GM03348 (cell line): ENCODE results near the gene GARNL3.

Source experiments
- DNase-seq: peaks from one replicate; pipeline ENCODE4 v3.0.0; 2012; ENCODE audit warnings: low spot score

The GARNL3 gene

DNA sequence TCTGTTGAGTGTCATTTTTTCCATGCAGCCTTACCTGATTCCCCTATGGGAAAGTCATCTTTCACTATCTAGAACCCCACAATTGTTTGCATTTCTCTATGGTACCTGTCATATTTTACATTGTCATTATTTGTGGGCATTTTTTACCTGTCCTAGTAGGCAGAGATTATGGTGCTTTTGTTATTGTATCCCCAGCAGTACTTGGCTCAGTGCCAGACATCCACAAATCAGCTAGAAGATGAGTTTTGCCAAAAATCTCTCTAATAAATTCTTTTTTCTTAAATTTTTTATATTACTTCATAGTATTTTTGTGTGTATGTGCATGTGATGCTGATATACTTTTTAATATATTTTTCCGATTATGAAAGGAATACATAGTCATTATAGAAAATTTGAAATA is 13.2 kb downstream of the GARNL3 start:
- no peak for DNase-seq

DNA sequence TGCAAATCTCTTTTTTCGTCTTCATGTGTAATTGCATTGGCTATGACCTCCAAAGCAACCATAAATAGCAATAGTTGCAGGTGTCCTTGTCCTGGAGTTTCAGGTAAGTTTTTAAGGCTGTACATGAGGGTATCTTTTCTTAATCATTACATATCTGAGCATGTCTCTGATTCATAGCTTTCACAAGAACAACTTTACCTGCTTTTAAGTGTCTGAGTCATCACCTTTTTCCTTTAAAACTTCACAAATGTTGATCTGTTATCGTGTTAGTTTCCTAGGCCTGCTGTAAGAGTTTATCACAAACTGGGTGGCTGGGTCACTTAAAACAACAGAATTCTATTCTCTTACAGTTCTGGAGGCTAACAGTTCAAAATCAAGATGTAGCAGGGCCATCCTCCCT is 13.8 kb downstream of the GARNL3 start:
- DNase-seq, result no peak

DNA sequence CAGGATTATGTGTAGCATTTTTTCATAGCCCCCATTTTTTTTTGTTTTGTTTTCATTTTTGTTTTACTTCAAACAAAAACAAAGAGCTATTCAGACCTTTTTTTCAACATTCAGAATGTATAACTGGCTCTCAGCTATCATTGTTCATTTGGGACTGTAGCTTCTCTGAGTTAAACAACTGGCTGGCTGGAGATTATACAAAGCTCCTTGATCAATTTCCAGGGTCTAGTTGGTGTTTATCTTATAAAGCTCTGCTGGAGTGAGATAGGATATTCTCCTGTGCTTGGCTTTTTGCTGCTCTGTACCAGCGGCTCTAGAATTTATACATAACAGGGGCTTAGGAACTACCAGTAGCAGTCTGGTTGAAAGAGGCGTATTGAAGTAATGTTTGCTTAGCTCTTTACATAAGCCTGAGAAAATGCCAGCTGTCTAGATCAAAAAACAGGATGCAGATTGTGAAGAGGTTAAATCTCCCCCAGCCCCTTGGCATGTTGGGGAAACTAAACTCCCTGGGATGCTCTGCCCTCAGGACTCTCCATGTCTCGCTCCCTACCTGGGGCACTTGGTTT is 15.2 kb downstream of the GARNL3 start:
- no peak for DNase-seq

DNA sequence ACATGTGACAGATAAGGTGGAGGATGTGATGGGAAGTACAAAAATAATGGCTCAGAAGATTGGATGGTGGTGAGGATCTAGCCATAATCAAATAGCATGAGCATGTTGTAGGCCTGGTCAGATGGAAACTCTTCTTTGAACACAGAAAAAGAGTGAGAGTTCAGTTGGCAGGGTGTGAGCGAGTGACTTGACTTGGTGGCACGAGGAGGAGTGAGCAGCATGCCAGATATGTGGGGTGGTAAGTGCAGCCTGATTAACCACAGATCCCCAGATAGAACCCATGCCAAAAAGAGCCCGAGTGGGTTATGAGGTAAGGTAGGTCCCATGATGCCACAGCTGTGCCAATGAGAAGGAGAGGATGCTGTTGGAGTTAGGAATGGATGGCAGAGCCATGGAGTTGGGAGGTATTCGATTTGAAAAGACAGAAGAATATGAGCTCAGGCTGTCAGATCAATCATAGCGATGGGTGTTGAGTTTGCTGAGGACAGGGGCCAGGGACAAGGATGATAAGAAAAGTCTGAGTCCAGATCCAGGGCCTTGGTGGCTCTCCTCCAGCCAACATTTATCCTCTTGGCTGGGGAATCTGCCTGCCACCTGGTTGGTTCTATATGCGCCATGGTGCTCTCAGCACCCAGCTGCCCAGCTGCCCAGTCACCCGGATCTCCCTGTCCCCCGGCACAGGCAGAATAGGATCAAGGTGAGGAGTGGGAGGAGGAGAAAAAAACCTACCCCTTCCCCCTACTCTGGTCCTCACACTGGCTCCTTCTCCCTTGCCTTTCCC is 16.5 kb downstream of the GARNL3 start:
- no peak for DNase-seq

DNA sequence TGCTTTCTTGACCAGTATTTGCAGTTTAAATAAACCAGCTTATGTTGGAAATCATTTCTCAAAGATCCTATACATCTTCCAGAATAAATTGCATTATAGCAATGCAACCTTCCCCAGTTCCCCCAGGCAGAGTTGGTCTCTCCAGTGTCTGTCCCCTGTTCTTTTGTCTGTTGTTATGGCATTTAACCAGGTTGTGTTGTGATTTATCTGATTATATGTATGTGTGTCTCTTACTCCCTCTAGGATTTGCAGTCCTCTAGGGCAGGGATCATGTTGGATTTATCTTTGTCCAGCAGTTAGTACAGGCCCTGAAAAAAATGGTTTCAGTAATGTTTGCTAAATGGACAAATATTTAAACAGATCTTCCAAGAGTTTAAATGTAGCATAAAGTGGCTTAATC is 17.3 kb downstream of the GARNL3 start:
- DNase-seq, result no peak

DNA sequence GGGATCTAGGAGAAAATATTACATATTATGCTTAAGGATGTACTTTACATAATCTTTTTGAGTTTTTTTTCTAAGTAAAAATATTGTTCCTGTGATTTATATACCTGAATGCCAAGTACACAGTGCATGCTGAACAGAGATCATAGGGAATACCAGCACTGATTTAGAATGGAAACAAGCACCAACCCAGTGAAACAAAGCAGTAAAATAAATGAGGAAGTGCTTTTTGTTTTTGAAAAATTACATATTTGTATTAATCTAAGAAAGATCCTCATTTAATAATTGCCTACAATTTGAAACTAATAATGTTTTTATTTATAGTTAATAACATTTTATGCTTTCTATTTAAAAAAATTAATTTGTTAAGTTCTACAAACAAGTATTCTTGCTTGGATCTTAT is 18.0 kb downstream of the GARNL3 start:
- no peak for DNase-seq

DNA sequence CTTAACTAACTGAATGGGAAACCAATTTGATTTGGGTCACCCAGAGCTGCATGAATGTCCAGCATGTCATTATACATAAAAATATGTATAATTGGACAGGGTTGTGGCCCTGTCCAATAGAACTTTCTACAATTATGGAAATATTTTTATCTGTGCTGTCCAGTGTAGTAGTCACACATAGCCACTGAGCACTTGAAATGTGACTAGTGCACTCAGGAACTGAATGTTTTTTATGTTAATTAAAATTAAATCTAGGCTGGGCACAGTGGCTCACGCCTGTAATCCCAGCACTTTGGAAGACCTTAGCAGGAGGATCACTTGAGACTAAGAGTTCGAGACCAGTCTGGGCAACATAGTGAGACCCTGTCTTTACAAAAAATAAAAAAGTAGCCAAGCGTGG is 18.6 kb downstream of the GARNL3 start:
- DNase-seq, result no peak

DNA sequence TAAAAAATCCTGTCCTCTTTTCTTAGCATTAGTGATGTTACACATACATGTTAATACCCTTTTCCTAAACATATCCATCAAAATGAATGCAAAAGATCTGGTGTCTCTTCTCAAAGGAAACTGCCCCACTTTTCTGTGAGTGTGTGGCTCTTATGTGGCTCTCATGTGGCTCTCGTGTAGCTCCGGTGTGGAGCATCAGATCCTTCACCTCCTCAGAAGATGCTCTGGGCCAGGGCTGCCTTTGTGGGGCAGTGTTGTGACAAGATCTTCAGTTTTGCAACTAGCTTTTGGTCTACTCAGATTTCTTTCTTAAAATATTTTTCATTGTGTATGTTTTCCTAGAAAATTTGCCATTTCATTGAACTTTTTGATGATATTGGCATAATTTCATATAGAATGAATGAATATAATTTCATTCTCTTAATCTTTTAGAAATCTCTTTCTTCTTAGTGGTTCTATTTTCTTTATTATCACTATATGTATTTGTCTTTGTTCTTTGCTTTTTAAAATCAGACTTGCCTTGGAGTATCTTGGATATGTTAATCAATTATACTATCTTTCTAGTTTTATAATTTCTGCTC is 19.4 kb downstream of the GARNL3 start:
- peak; percentile 59 for DNase-seq

DNA sequence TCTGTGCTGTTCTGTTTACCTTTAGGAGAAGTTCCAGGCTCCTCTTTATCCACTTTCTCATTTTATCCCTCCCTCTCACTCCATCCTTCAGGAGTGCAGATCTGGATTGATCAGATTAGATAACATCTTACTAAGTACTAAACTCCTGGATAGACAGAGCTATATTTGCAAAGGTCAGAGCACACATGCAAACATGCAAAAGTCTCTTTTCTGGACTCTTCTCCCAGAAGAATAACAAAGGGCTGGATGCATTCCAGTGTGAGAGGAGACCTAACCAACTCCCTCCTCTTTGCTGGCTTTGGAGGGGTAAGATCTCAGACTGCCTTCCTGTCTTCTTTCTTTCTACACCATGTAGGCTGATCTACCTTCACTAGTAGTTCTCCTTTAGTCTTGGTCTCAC is 21.4 kb downstream of the GARNL3 start:
- no peak for DNase-seq

DNA sequence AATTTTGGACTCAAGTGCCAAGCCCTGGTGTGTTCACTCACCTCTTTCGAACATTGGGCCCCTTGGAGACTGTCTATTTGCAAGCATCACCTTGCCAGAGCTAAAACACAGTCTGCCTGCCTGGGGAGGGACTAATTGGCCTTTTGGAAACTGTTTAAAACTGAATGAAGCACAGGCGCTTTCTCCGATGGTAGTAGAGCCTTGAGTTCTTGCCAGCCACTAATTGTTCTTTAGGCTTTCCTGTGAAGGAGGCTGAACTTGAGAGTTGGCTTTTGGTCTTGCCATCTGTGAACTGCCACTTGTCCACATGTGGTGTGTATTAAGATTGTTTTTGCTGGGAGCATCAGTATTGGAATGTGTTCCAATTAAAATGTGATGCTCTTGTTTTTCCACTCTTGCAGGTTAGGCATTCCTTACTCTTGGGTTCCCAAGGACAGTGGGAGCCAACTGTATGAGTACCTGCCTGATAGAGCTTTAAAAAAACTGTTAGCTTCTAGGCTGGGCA is 26.0 kb downstream of the GARNL3 start:
- DNase-seq, result no peak

DNA sequence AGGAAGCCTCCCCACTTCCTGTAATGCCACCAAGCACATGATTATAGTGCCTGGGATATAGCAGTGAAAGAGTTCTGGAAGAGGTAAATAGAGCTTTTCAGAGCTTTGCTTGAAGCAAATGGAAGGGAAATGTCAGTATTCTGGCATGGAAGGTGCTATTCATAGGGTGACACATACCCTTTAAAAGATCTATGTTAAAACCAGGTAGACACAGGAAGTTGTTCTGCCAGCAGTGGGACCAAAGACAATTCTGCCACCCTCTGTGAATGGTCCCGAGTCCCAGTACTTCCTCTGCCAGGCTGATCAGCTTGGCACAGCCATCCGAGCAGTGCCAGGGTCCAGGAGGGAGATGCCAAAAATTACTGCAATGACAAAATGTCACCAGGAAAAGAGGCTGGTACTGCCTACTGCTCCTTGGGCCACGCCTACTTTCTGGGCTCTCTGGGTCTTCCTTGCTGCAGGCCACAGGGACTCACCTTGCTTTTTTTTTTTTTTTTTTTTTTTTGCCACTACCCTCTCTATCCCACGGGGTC is 26.7 kb downstream of the GARNL3 start:
- DNase-seq, result no peak

DNA sequence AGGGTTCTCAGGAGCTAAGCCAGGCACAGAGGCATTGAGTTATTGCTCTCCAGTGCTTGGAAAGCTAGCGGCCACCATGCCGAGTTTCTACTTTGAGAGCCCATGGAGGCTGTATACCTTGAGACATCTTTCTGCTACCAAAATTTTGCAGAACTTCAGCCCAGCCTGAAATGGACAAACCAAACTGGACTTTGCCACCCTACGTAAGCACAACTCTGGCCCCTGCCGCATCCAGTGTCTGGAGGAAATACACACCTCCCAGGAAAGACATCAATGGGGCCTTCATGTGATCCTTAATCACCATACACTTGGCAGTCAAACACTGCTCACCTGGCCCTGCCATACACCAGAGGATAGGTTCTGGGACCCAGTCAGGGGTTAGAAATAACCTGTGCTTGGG is 27.8 kb downstream of the GARNL3 start:
- no peak for DNase-seq

DNA sequence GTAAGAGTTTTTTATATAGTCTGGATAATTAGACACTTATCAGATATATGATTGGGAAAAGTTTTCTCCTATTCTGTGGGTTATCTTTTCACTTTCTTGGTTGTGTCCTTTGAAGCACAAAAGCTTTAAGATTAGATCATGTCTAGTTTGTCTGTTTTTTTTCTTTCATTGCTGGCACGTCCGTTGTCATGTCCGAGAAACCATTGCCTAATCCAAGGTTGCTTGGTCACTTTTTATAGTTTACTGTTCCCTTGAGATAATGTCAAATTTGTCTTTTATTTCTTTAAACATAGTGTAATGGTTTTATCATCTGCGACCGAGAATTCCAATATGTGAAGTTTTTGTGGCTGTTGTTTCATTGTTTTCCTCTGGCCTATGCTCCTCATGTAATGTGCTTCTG is 28.8 kb downstream of the GARNL3 start:
- DNase-seq, result no peak

DNA sequence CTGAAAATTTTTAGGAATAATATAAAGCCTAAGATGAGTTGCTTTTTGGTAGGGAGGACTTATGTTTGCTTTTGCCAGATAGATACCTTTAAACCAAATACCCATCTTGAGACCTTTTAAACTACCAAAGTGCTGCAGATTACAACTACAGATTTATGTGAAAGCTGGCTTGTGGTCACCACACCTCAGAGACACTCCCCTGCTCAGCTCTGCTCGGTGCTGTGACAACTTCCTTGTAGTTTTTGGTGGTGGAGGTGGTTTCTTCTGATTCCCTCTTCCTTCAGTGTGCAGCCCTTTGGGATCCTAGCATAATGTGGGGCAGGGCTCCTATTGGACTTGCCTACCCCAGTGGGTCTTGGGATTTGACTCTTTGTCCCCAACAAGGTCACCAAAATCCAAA is 29.2 kb downstream of the GARNL3 start:
- no peak for DNase-seq

DNA sequence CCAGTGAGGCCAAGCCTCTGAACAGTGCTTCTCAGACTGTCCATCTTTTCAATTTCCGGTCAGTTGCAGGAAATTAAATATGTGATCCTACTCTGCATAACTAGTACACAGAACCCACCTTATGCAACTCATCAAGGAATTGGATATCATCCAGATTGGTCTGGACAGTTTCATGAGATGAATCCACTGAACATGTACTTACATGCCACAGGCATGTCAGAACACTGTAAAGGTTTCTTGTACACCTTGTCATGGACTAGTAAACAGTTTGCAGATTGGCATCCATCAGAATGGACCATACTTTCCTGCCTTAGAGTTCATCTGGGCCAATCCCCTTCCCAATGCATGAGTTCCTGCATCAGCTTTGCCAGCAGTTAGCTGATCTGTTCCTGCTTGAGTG is 30.4 kb downstream of the GARNL3 start:
- DNase-seq, result no peak

DNA sequence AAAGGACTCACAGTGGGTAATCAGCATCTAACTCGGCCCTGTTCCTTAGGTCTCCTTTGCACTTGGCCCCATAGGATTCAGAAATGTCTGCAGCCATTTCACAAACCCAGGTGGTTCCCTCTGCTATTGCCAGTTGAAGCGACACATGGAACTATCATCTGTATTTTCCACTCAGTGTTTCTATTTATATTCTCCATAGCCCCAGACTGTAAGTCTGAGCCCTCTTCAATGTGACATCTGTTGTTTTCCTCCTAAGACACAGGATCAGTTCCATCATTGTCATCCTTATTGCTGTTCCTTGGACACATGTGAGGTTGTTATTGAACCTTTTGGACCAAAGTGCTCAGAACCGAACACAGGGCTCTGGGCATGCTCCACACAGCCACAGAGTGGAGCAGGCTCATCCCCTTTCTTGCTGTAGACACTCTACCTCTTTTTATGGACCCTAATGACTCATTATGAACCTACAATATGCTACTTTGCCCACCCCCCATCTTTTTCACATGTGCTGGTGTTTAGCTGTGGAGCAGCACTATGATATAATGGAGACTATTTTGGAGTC is 36.4 kb downstream of the GARNL3 start:
- DNase-seq, result no peak

DNA sequence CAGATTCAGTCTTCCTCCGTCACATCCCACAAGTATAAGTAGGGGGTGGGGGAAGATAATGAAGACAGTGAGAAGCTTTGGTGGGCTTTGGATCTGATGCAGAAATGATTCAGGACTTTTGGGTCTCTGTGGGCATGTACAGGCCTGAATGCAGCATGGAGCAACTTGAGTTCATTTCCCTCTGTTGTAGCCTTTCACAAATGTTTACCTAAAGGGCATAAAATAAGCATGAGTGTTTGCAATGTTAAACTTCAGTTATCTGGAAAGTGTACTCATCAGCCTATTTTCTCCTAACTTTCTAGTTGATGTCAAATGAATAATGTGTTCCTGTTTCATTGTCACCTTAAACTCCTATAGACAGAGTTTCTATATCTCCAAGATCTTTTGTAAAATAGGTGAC is 39.3 kb downstream of the GARNL3 start:
- no peak for DNase-seq

DNA sequence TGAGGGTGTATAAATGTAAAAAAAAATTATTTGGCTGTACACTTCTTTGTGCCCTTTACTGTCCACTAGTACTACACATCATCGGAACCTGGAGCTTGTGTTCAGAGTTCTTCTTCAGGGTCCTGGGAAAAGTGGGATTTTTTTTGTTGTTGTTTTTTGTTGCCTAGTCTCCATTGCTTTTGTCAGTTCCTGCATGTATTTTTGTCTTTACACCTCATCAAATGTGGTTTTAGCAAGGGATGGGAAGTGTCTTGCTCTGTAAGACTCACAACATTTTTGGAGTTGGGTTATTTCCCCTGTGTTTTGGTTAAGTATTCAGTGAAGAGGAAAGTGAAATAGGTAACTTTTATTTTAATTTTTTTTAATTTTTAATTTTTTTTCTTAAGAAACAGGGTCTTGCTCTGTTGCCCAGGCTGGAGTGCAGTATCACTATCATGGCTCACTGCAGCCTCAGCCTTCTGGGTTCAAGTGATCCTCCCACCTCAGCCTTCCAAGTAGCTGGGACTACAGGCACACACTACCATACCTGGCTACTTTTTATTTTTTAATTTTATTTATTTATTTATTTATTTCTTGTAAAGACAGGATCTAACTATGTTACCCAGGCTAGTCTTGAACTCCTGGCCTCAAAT is 40.7 kb downstream of the GARNL3 start:
- no peak for DNase-seq

DNA sequence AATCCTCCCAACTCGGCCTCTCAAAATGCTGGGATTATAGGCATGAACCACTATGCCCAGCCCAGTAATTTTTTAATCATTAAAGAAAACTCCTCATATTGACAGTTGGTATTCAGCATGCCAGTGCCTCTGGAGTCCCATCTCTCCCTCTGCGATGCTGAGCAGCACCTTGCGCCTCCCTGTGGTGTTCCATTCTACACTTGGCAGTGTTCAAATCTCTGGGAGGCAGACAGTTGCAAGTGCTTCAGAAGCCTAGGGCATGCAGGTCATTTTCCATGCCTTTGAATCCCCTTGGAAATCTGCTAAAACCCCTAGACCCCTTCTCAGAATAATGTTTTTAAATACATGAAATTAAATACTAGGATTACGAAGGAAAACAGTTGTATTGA is 41.3 kb downstream of the GARNL3 start:
- DNase-seq, result no peak

DNA sequence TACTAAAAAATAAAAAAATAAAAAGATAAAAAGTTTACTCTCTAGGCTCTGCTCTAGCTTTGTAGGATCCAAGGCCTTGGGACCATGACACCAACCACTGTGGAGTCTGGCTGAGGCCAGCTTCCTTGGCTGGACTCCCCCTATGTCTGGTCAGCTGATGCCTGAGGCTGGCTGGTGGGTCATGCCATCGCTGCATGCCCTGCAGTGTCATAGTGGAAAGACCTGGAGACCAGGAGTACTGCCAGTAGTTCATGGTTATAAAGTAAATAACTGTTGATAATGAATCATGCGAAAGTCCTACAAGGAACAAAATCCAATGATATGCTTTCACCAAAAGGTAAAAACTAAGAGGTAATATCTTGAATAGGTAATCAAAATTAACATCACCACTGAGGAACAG is 43.2 kb downstream of the GARNL3 start:
- no peak for DNase-seq

DNA sequence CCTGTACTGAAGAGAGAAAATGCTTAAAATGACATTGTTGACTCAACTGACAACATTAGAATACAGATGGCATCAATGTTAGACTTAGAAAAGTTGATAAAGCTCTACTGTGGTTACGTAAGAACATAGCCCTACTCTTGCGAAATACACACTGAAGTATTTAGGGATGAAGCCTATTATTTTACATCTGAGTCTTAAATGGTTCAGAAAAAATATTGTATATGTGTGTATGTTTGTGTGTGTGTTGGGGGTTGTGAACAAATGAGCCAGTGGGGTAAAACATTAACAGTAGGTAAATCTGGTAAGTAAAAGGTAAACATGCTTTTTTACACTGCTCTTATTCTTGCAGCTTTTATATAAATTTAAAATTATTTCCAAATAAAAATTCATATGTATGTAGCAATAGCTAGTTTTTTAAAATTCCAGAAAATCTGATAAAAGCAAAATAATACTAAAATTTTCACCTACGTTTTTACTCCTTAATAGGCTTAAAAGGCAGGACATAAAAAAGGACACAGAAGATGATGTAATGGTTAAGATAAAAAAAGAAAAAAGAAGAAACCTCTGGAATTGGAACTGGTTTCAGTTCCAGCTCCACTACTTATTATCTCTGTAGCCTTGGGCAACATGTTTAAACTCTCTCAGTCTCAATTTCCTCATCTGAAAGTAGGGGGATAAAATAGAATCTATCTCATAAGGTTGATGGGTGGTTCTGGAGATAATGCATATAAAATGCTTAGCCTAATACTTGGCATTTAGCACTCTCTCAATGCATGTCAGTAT is 44.3 kb downstream of the GARNL3 start:
- peak; percentile 45 for DNase-seq

DNA sequence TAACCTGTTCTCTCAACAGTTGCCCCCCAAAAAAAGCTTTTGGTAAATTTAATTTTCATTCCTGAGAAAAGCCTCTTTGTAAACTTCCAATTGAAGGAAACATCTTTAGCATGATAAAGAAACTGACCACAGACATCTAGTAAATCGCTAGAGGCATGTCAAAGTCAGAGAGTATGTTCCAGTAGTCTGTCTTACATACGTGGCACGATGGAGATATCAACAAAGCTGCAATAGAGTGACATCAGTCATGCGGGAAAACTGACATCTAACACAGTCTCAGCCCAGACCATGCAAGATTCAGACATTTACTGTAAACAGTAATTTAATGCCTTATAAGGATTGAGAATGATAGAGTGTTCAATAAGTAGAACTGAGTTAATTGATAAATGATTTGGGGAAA is 45.1 kb downstream of the GARNL3 start:
- DNase-seq, result no peak
